HG03575 (cell line): ENCODE results near the gene MCUB.
A peak's percentile ranks its signal among the peaks of the same experiment; 100 is the strongest.
"Not testable (repeated sequence)": the region's sequence is repeated elsewhere in the genome, so short reads cannot be mapped to it uniquely, and the experiment has no call there.

Source experiments
- ATAC-seq: cut with Tn5 transposase; IDR thresholded peaks from one replicate; pipeline ENCODE4 v1.9.1; 2021; ENCODE audit not compliant: unreplicated experiment, insufficient number of reproducible peaks, low FRiP score; ENCODE audit errors: extremely low read depth

Gene MCUB

DNA sequence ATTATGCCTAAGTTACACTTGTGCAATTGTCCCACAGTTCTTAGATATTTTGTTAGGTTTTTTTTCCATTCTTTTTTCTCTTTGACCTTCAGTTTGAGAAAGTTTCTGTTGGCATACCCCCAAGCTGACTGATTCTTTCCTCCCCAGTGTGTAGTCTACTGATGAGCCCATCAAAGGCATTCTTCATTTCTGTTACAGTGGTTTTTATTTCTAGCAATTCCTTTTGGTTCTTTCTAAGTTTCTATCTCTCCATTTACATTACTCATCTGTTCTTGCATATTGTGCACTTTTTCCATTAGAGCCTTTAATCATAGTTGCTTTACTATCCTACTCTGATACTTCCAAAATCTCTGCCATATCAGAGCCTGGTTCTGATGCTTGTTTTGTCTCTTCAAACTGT is 111.3 kb downstream of the MCUB start:
- no peak for ATAC-seq

DNA sequence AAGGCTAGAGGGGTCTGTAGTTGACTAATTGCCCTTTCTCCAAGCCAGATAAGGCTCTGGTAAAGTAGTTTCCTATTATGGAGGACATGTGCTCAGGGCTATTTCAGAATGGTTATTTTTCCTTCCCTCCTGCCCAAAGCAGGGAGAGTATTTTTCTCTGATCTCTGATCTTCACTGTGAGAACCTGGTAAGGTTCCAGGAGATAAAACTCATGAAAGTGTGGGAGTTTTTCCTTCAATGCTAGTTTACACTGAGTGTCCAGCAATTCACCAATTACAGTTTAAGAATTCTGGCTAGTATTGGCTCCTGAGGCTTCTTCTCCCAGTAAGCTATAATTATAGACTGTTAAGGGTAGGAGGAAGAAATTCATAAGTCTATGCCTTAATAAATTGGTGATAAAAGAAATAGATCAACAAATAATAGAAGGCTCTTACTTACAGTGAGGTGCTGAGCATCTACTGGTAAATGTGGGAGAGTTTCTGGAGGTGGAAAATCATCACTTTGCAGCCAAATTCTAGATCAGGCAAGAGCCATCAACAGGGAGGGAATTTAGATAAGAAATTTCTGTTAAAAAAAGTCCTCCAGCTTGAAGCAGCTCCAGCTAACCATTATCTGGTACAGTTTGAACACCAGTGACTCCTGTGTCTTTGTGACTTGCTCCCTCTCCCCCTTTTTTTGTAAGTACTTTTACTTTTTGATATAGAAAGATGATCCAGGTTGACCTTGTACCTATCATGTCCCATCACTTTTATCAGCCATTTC is 112.3 kb downstream of the MCUB start:
- no peak for ATAC-seq

DNA sequence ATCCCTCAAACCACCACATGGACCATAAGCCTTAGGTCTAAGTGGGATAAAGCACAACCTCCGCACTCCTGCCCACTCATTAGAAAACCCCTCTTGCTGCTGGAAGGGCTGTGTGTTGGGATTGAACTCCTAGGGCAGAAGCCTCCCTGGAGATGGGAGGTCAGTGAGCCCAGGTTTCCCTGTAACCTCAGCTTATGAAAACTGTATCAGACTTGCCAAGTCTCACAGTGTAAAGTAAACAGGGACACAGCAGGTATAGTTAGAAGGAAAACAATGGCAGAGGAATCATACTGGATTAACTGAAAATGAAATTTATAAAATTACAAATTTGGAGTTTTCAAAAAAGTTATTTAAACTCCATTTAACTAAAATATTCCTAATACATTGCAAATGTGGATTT is 113.3 kb downstream of the MCUB start:
- no peak for ATAC-seq

GRCh38 chr4:109675181-109675580 is 115.1 kb downstream of the MCUB start:
- ATAC-seq = no peak

DNA sequence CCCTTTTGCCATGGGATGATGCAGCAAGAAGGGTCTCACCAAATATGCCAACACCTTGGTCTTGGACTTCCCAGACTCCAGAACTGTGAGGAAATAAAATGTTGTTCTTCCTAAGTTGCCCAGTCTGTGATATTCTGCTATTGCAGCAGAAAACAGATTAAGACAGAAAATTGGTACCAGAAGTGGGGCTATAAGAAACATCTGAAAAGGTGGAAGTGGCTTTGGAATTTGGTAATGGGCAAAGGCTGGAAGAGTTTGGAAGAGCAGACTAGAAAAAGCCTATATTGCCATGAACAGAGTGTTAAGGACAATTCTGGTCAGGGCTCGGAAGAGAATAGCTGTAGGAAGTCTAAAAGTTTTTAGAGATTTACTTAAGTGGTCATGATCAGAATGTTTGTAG is 115.8 kb downstream of the MCUB start:
- no peak for ATAC-seq

GRCh38 chr4:109676886-109677285 is 116.8 kb downstream of the MCUB start:
- no peak for ATAC-seq

- ATAC-seq = not testable (repeated sequence)
Measured at GRCh38 chr4:109678472-109678871, 118.4 kb downstream of the MCUB start.

DNA sequence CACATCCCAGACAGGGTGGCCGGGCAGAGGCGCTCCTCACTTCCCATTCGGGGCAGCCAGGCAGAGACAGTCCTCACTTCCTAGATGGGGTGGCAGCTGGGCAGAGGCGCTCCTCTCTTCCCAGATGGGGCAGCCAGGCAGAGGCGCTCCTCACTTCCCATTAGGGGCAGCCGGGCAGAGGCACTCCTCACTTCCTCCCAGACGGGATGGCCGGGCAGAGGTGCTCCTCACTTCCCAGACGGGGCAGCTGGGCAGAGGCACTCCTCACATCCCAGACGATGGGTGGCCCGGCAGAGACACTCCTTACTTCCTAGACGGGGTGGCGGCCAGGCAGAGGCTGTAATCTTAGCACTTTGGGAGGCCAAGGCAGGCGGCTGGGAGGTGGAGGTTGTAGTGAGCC is 118.9 kb downstream of the MCUB start:
- not testable (repeated sequence) for ATAC-seq

DNA sequence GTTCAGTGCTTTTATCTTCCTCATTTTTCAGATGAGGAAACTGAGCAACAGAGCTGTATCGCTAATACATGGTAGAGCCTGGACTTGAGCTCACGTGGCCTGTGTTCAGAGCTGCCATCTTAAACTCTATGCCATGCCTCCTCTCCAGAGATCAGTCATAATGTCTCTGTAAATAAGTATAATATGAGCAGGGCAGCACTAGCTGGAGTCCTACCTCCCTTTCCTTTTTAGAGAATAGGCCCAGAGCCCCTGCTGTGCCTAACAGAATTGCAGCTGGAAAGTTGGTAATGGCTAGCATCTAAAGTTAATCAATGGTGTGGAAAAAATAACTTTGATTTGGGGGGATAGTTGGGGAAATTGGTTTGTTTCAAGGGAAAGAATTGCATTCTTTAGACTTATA is 122.8 kb downstream of the MCUB start:
- no peak for ATAC-seq

DNA sequence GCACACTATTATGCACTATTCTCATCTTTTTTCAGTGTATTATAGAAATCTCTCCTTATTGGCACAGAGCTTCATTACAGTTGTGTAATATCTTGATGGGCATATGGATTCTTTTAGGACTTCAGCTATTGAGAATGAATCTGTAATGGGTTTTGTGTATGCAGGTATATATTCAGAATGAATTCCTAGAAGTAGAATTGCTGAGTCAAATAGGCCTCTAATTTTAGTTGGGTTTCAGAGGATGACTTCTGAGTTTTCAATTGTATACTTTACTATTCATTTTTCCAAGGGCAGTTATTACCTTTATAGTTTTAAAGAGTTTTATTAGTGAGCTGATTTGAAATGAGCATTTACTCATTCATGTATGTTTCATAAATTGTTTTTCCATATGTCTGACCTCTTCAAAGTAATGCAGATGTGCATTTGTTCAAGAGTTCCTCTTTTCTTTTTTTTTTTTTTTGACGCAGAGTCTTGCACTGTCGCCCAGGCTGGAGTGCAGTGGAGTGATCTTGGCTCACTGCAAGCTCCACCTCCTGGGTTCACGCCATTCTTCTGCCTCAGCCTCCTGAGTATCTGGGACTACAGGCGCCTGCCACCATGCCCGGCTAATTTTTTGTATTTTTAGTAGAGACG is 123.7 kb downstream of the MCUB start:
- no peak for ATAC-seq

DNA sequence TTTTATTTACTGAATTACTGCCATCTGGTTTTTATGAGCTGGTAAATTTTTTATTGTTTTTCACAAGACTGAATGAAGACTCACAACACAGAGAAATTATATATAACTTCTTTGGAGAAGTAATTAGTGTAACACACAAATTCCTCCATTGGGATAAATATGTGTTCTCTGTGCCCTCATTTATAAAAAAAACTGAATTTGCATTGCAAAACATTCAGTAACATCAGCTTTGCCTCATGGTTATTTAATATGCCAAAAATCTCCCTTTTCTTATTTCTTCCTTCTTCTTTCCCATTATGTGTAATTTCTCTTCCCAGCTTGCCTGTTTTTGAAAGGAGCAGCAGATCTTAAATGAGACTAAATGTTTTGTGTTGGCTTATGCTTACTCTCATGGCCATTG is 124.7 kb downstream of the MCUB start:
- ATAC-seq = no peak

DNA sequence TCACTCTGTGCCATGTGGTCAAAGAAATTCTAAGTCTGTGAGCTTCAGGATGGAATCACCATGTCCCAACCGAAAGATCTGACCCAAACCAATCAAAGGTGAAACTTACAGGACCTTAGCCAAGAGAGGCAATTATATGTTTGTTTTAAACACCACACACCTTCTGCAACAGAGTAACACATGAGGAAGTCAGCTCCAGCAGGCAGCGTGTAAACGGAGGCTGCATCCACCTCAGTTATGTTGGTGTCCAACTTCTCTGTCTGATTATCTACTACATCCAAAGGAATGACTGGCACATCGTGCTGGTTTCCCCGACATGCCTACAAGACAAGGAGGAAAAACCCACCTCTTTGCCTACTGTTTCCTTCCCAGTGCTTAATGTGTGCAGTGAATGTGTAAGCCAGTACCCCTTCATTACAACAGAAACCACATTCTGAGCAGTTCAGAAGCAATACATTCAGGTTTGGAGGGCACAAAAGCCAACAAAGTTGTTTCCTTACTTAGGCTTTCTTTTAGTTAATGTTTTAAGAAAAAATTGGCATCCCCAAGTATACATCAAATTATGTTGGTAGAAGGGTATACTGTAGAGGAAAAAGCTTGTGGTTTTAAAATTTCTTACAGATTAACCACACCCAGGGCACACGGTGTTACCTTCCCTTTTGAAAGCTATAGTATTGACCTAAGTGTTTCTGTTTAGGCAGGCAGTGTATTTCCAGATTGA is 130.8 kb downstream of the MCUB start:
- peak; percentile 77 for ATAC-seq

GRCh38 chr4:109691411-109691920 is 131.4 kb downstream of the MCUB start:
- ATAC-seq = no peak

GRCh38 chr4:109698656-109699055 is 138.6 kb downstream of the MCUB start:
- ATAC-seq = no peak

GRCh38 chr4:109699553-109700225 is 139.6 kb downstream of the MCUB start:
- ATAC-seq = no peak

- ATAC-seq = no peak
Measured at GRCh38 chr4:109701566-109702410, 141.7 kb downstream of the MCUB start.

DNA sequence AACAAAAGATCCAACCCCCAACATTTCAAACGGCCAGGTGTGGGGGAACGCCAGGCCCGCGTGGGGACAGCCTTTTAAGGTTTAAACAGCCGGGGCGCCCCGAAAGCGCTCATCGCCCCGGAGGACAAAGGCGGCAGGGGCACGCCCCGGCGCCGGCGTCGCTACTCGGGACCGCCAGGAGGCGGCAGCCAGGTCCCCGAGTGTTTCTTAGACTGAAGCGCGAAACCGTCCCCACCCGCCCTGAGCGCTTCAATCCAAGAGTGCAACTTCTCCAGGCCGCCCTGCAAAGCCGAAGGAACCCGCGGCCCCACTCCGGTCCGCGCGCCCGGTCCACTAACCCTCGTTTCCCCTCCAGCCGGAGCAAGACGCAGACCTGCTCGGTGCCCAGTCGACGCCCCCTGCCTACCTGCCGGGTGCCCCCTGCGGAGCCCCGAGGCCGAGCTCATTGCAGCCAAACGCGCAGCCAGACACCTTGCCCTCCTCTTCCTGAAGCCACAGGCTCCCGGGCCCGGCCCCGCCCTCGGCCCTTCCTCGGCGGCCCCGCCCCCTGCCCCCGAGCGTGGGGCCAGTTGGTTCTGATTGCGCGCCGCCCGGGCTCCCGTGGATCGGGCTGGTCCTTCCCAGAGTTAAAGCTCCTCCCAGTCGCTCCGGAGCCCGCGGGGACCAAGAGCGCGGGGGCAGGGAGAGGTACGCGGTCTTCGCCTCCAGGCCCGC is 143.1 kb downstream of the MCUB start, which contains the start of gene CASP6:
Gene CASP6 (minus strand): TSS at position 496 of the 714 bp plus-strand sequence. CDS start 50 bp downstream, at position 446.
- ATAC-seq = peak; percentile 45
